Subcutaneous adipose tissue (tissue), 4 donors: ENCODE measurements around the gene BTBD1. TPM values are rescaled to one million over a fixed set of nuclear protein-coding genes. Genes with fewer than 3 reads are reported as not detected.

ENCODE experiments used
- CTCF ChIP-seq: fragments of 450-650 bp; IDR thresholded peaks from one replicate; pipeline ENCODE4 v1.5.1; 2016; ENCODE audit warnings: low read depth, mild to moderate bottlenecking, control low read depth, antibody characterized with exemption, moderate library complexity
- total RNA-seq, 4 donors: library from RNA; depleted of rRNA; stranded (reverse); fragments of >200 nt; gene quantifications; one replicate each; pipeline ENCODE4 v1.1.0, GENCODE V29; 2016

BTBD1 gene
- total RNA-seq, 4 donors from 2014 or later, result 62.0 to 93.7 (median 78.9) TPM

- no peak for TF ChIP-seq CTCF
Observed at GRCh38 chr15:83094583-83094982, 27.5 kb upstream of the BTBD1 start.

- TF ChIP-seq CTCF, result no peak
Observed at GRCh38 chr15:83092309-83092976, 25.4 kb upstream of the BTBD1 start.

GRCh38 chr15:83090465-83090864 lies 23.4 kb upstream of the BTBD1 start:
- TF ChIP-seq CTCF, result no peak

GRCh38 chr15:83088876-83089275 lies 21.8 kb upstream of the BTBD1 start:
- no peak for TF ChIP-seq CTCF

- no peak for TF ChIP-seq CTCF
Observed at GRCh38 chr15:83087576-83087975, 20.5 kb upstream of the BTBD1 start.

- no peak for TF ChIP-seq CTCF
Observed at GRCh38 chr15:83082730-83083386, 15.8 kb upstream of the BTBD1 start.

- TF ChIP-seq CTCF, result no peak
Observed at GRCh38 chr15:83081256-83082014, 14.4 kb upstream of the BTBD1 start.
